HG03354 (cell line): Measurements from ENCODE around the gene BAIAP2L2.
"Not testable (repeated sequence)": the region's sequence is repeated elsewhere in the genome, so short reads cannot be mapped to it uniquely, and the experiment has no call there.

Source experiments
- ATAC-seq: cut with Tn5 transposase; IDR thresholded peaks from one replicate; pipeline ENCODE4 v1.9.1; 2021; ENCODE audit warnings: mild to moderate bottlenecking; ENCODE audit not compliant: unreplicated experiment, poor library complexity, severe bottlenecking

Gene BAIAP2L2

DNA sequence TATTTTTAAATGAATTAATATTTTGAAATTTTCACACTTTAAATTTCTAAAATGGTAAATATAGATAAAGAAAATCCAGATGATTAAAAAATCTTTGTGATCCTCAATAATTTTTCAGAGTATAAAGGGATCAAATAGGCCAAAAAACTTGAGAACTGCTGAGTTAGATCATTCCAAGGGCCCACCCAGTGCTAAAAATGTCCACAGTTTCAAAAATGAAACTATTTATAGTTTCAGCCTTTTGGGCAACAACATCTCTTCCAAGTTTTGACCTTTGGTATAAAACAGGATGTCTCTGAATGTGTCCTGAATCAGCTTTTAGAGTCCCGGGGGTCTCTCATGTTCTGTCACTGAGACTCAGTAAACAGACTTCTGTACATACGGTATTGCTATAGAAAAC, 20.9 kb upstream of the BAIAP2L2 start:
- no peak for ATAC-seq

DNA sequence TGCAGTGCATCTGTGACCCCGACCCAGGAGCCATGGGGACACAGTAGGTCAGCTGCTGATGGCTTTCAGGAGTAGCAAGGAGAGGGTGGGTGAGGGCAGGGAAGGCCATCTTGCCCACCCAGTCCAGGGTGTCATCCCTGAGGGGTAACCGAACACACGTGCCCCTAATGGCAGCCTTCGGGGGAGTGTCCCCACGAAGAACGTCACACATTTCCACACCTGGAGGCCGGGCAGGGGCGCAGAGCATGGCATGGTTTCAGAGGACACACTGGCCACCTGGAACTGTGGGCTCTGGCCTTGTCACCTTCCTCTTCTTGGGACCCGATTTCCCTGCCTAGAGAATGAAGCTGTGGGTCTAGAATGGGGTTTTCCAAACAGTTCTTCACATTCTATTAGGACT, 19.4 kb upstream of the BAIAP2L2 start:
- no peak for ATAC-seq

GRCh38 chr22:38129021-38129420, 18.5 kb upstream of the BAIAP2L2 start:
- ATAC-seq, result no peak

- ATAC-seq, result no peak
Observed at GRCh38 chr22:38127869-38128268, 17.4 kb upstream of the BAIAP2L2 start.

DNA sequence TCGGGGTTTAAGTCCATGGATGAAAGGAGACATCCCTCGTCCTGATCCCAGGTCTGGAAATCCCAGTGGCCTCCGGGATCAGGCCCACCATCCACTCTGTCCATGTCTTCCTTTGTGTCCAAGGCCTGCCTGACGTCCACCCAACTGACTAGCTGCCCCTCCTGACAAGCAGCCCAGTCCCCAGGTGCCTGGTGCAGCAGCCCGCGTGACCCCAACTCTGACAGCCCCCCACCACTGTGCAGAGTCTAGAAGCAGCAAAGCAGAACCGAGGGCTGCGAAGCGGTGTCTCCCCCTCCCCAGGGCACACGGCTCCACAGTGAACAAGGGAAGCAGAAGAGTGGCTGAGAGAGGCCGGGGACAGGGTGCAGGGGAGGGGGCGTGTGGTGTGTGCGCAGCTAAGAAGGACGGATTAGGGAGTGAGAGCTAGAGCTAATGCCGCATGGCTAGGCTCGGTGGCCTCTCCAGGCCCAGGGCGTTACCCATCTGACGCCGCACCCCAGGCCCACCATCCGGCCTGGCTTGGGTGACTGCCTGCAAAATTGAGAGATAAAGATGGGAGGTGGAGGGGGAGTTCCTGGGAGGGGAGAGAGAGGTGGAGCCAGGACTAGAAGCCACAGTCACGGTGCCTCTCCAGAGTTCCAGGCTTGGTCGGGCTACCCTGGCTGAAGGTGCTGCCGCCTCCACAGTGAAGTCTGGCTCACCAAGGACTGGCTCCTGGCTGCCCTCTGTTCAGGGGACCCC, 16.6 kb upstream of the BAIAP2L2 start:
- ATAC-seq, result no peak

DNA sequence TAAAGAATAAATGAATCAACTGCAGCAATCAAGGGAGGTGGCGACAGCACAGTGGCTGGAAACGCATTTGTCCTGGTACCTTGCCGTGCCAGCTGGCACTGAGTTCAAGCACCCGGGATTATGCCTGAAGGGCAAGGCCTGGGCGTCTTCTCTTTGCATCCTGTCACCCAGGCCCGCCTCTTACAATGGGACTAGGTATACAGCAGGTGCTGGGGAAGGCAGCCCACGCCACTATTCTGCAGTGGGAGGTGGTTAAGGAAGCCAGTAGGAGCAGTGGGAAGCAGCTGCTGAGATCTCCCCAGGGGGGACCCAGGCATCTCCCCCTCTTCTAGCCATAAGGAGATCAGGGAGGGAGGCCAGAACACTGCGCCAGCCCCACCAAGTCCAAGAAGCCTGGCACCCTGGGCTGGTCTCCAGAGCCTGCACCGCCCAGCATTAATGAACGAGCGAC, 15.3 kb upstream of the BAIAP2L2 start:
- ATAC-seq, result no peak

DNA sequence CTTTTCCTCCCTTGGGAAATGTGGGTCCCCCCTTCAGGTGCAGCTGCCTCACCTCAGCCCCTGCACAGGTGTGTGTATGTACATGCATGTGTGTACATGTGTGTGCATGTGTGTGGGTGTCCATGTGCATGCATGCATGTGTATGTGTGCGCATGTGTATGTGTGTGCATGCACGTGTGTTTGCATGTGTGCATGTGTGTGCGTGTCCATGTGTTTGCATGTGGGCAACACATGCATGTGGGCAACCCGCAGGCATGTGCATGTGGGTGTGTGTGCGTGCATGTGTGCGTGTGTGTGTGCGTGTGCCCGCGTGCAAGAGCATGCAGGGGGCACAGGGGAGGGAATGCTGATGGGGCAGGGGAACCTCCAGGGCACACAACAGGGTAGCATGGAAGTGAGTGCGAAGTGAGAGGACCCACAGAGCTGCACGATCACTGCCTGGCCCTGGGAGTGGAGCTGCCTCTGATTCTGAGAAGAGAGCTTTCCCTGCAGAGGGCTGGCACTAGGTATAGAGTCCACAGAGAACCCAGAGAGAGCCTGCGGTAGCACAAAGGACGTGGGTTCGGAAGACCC, 14.6 kb upstream of the BAIAP2L2 start:
- no peak for ATAC-seq

DNA sequence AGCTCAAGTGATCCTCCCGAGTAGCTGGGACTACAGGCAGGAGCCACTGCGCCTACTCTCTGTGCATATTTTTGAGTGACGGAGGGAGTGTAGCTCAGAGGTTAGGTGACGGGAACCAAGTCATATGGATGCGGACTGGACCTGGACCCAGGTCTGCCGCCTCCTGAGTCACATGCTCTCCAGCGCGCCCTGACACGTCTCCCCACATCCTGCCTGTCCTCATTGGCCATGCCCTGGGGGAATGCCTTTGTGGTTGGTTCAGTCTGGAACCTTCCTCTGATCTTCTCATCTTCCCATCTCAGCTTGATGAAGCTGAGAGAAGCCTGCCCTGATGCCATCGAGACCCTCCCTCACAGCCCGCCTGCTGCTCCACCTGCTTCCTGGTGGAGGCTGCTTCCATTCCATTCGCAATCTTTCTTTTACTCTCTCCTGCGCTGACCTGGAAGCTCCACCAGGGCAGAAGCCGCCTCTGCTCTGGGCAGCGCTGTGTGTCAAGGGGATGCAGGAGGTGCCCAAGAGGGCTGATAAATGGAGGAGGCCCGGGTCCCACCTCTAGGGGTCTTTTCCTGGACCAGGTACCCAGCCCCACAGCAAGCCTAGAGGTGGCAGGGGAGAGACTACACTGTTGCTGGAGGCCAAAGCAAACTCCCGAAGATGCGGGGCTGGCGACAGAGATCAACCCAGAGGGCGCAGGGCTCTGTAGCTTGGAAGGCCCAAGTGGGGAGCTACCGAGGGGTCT, 13.9 kb upstream of the BAIAP2L2 start:
- ATAC-seq, result no peak

- no peak for ATAC-seq
Observed at GRCh38 chr22:38122616-38123015, 12.1 kb upstream of the BAIAP2L2 start.

GRCh38 chr22:38120359-38121110, 10.1 kb upstream of the BAIAP2L2 start:
- no peak for ATAC-seq

- not testable (repeated sequence) for ATAC-seq
Observed at GRCh38 chr22:38118747-38119146, 8.3 kb upstream of the BAIAP2L2 start.

DNA sequence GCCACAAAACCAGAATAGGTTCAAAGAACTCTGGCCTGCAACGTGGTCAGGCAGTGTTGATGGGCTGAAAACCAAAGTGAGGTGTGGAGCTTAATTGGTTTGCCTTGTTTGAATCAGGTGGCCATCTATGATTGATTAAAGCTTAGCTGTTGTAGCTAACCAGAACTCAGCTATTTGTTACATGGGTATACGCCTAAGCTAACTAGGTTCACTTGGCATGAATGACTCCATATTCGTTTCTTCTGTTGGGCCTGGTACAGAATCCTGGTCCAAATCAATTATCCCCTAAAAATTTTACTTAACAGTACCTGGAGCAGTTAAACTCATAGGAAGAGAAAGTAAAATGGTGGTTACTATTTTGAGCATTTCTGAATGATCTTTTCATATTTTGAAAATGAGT, 7.7 kb upstream of the BAIAP2L2 start:
- no peak for ATAC-seq

- not testable (repeated sequence) for ATAC-seq
Observed at GRCh38 chr22:38117556-38117955, 7.1 kb upstream of the BAIAP2L2 start.

GRCh38 chr22:38115423-38116205, 5.1 kb upstream of the BAIAP2L2 start:
- no peak for ATAC-seq

DNA sequence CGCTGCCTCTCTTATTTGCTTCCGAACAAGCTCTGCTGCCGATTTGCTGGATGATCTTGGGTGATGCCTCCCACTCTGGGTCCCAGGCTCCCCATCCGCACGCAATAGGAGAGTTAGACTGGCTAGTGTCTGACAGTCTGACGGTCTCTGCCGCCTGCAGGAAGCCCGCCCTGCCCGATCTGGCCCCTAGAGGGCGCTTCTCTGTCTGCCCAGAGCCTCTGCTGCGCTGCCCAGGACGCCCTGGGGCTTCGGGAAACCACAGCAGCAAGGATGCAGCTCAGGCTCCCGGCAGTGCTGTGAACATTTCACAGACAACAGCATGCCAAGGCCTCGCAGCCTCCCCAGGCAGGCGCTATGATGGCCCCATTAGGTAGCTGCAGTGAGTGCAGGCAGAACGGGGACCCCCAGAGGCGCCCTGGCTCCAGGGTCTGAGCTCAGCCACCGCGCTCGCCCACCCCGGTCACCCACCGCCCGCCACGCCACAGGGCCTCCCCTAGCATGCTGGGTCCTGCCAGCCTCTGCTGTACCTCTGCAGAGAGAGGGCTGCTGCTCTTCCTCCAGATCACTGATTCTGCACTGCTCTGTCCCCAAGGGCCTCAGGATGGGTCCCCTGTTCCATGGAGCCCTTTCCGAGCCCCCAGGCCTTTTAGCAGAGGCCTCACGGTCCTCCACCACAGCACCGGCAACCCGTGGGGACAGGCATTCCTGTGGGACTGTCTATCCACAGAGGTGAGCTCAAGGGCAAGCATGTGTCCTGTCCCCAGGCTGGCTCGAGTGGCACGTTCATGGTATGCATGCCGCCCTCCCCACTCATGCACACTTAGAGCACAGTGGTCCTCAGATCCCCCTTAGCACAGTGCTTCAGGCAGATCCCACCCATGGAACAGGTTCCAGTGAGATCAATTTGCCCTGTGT, 4.3 kb upstream of the BAIAP2L2 start:
- no peak for ATAC-seq

DNA sequence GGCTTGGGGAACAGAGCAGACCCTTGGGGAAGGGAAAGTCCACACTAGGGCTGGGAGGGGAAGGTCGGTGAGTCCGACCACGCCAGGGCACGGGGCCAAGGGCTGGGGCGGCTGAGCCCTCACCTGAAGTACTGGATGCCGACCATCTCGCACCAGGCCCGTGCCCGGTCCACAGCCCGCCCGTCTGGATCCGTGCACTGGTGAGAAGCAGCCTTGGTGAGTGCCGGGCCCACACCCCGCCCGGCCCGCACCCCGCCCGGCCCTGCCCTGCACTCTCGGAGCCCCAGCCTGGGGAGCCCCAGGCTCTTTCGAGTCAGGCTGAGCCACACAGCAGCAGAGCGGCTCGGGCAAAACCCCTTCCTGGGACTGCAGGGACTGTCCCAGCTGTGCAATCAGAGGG, 1.9 kb upstream of the BAIAP2L2 start:
- no peak for ATAC-seq

GRCh38 chr22:38111925-38112355, 1.5 kb upstream of the BAIAP2L2 start:
- no peak for ATAC-seq
